HepG2 (cell line): ENCODE data around the gene TFEB. TPM values are rescaled to one million over a fixed set of nuclear protein-coding genes. Genes with fewer than 3 reads are reported as not detected.

Experiments used
- BCLAF1 ChIP-seq: fragments of 450-650 bp; IDR thresholded peaks from 2 replicates; pipeline ENCODE4 v1.6.1; 2017; ENCODE audit warnings: mild to moderate bottlenecking
- FOXK1 ChIP-seq: sonication (generic); formaldehyde crosslinking; IDR thresholded peaks from 2 replicates; pipeline ENCODE4 v1.4.0; 2020; ENCODE audit warnings: low read depth, missing genetic modification reagents, borderline replicate concordance
- HOXD1 ChIP-seq: sonication (generic); formaldehyde crosslinking; IDR thresholded peaks from 2 replicates; pipeline ENCODE4 v1.5.0; 2020; ENCODE audit warnings: missing genetic modification reagents
- IKZF1 ChIP-seq: fragments of 450-650 bp; IDR thresholded peaks from 2 replicates; pipeline ENCODE4 v1.7.1; 2016
- IRF2 ChIP-seq: IDR thresholded peaks from 2 replicates; pipeline ENCODE4 v1.6.1; 2018; ENCODE audit warnings: missing genetic modification reagents, missing compliant biosample characterization
- JDP2 ChIP-seq: sonication (generic); formaldehyde crosslinking; IDR thresholded peaks from 2 replicates; pipeline ENCODE4 v1.8.1; 2022; ENCODE audit warnings: missing genetic modification reagents, borderline replicate concordance
- JUND ChIP-seq: sonication (generic); formaldehyde crosslinking; IDR thresholded peaks from 2 replicates; pipeline ENCODE4 v1.8.0; 2022; ENCODE audit warnings: mild to moderate bottlenecking, missing genetic modification reagents
- MTA3 ChIP-seq: sonication (generic); formaldehyde crosslinking; IDR thresholded peaks from 2 replicates; pipeline ENCODE4 v1.4.0; 2020; ENCODE audit warnings: missing genetic modification reagents
- NPAS2 ChIP-seq: sonication (generic); formaldehyde crosslinking; IDR thresholded peaks from 2 replicates; pipeline ENCODE4 v1.8.0; 2022; ENCODE audit warnings: mild to moderate bottlenecking, missing genetic modification reagents, borderline replicate concordance
- PRDM10 ChIP-seq: sonication (generic); formaldehyde crosslinking; IDR thresholded peaks from 2 replicates; pipeline ENCODE4 v1.4.0; 2020; ENCODE audit warnings: low read depth, missing genetic modification reagents
- RAD51 ChIP-seq: fragments of 450-650 bp; IDR thresholded peaks from 2 replicates; pipeline ENCODE4 v1.6.1; 2016; ENCODE audit warnings: borderline replicate concordance
- SRSF1 ChIP-seq: fragments of 200-400 bp; formaldehyde crosslinking; optimal IDR thresholded peaks from 2 replicates; pipeline ENCODE3; 2017; ENCODE audit warnings: mild to moderate bottlenecking, low read depth, low read length, moderate library complexity
- SRSF4 ChIP-seq: fragments of 200-400 bp; formaldehyde crosslinking; IDR thresholded peaks from one replicate; pipeline ENCODE4 v1.6.1; 2018; ENCODE audit warnings: mild to moderate bottlenecking, low read depth, low read length, moderate library complexity; ENCODE audit not compliant: poor library complexity, severe bottlenecking
- SUZ12 ChIP-seq: fragments of 150-350 bp; IDR thresholded peaks from 2 replicates; pipeline ENCODE4 v1.6.1; 2014; ENCODE audit warnings: low read depth, low read length
- TCF7 ChIP-seq: sonication (generic); IDR thresholded peaks from 2 replicates; pipeline ENCODE4 v1.6.1; 2016; ENCODE audit warnings: antibody characterized with exemption, low read depth
- ZBTB7B ChIP-seq: sonication (generic); formaldehyde crosslinking; IDR thresholded peaks from 2 replicates; pipeline ENCODE4 v1.4.0; 2020; ENCODE audit warnings: missing genetic modification reagents
- ZNF343 ChIP-seq: sonication (generic); formaldehyde crosslinking; IDR thresholded peaks from 2 replicates; pipeline ENCODE4 v1.4.0; 2020; ENCODE audit warnings: mild to moderate bottlenecking, missing genetic modification reagents
- ZNF503 ChIP-seq: sonication (generic); formaldehyde crosslinking; IDR thresholded peaks from 2 replicates; pipeline ENCODE4 v1.4.0; 2020; ENCODE audit warnings: missing genetic modification reagents
- ZNF619 ChIP-seq: sonication (generic); formaldehyde crosslinking; IDR thresholded peaks from 2 replicates; pipeline ENCODE4 v1.4.0; 2020; ENCODE audit warnings: mild to moderate bottlenecking, missing genetic modification reagents
- ZNF674 ChIP-seq: sonication (generic); formaldehyde crosslinking; IDR thresholded peaks from 2 replicates; pipeline ENCODE4 v1.5.0; 2020; ENCODE audit warnings: low read depth, mild to moderate bottlenecking, missing genetic modification reagents
- ZNF850 ChIP-seq: sonication (generic); formaldehyde crosslinking; conservative IDR thresholded peaks from 2 replicates; pipeline ENCODE4 v1.9.0; 2021; ENCODE audit warnings: mild to moderate bottlenecking, missing genetic modification reagents
- polyA plus RNA-seq, 8 experiments: library from polyadenylated mRNA; depleted of rRNA in 3 of 8; stranded (reverse) in 7 of 8; unstranded in 1 of 8; fragments of >200 nt; fragmentation: Illumina TruSeq in 4 of 8; extraction: Trizol in 4 of 8; gene quantifications; 2 replicates each; pipeline versions ENCODE4 v1.2.1 to v1.2.3, GENCODE V29; 2011 to 2016; ENCODE audit warnings: low read depth in 4 of 8, missing spikeins in 1 of 8, mixed read lengths in 1 of 8; ENCODE audit not compliant: insufficient read depth in 1 of 8
- total RNA-seq, 5 experiments: library from RNA; depleted of rRNA; stranded (reverse); fragments of >200 nt; fragmentation: Illumina TruSeq; extraction: Trizol; gene quantifications; 2 replicates each; pipeline ENCODE4 v1.2.3, GENCODE V29; 2016; ENCODE audit warnings: low read depth in 1 of 5

The TFEB gene
- total and polyA plus RNA-seq, 2 of the 13 experiments (the other 11 are each of a cell fraction or from before 2014, with no cell fraction given), result 13.3 to 18.7 TPM

- TF ChIP-seq ZNF619 (no peak), IRF2 (CRISPR knock-in tag) (no peak), JUND (CRISPR knock-in tag) (no peak), ZNF850 (CRISPR knock-in tag) (no peak), ZNF674 (CRISPR knock-in tag) (no peak), RAD51 (no peak), ZBTB7B (CRISPR knock-in tag) (peak; percentile 69; the same call in 1 of the 2 replicates), JDP2 (CRISPR knock-in tag) (no peak), PRDM10 (no peak), NPAS2 (no peak), TCF7 (peak; percentile 73), MTA3 (no peak), BCLAF1 (no peak), ZNF343 (CRISPR knock-in tag) (peak; percentile 100), SRSF1 (no peak), ZNF503 (CRISPR knock-in tag) (0 out of 2 replicates have a peak, but pooled peaks have one; percentile 38), SUZ12 (no peak), FOXK1 (CRISPR knock-in tag) (no peak; the same call in 1 of the 2 replicates), HOXD1 (CRISPR knock-in tag) (no peak), IKZF1 (no peak), SRSF4 (no peak)
Measured at GRCh38 chr6:41741625-41742490, 6.5 kb upstream of the TFEB start (continued).
